H1 (cell line): ENCODE results near the gene THAP11.

ENCODE experiments used
- POLR2A ChIP-seq, 2 experiments: IDR thresholded peaks; 1 replicate in 1 of 2; 2 replicates in 1 of 2; pipeline ENCODE4 v1.6.1; 2011; ENCODE audit warnings: low read depth in 2 of 2, low read length in 2 of 2, mild to moderate bottlenecking in 2 of 2; ENCODE audit errors: control extremely low read depth in 1 of 2
- TF ChIP-seq, protein P1 (sequence below), 3 experiments: IDR thresholded peaks; 1 replicate in 2 of 3; 2 replicates in 1 of 3; pipeline versions ENCODE4 v1.5.1 to v1.6.1; 2011; ENCODE audit warnings: low read length in 3 of 3, mild to moderate bottlenecking in 3 of 3, inconsistent platforms in 2 of 3, low read depth in 1 of 3, moderate library complexity in 1 of 3; ENCODE audit not compliant: insufficient read depth in 1 of 3; ENCODE audit errors: control extremely low read depth in 1 of 3

DNA sequence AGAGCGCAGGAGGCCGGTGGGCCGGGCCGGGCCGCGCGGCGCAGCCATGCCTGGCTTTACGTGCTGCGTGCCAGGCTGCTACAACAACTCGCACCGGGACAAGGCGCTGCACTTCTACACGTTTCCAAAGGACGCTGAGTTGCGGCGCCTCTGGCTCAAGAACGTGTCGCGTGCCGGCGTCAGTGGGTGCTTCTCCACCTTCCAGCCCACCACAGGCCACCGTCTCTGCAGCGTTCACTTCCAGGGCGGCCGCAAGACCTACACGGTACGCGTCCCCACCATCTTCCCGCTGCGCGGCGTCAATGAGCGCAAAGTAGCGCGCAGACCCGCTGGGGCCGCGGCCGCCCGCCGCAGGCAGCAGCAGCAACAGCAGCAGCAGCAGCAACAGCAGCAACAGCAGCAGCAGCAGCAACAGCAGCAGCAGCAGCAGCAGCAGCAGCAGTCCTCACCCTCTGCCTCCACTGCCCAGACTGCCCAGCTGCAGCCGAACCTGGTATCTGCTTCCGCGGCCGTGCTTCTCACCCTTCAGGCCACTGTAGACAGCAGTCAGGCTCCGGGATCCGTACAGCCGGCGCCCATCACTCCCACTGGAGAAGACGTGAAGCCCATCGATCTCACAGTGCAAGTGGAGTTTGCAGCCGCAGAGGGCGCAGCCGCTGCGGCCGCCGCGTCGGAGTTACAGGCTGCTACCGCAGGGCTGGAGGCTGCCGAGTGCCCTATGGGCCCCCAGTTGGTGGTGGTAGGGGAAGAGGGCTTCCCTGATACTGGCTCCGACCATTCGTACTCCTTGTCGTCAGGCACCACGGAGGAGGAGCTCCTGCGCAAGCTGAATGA is 606 bp downstream of the THAP11 start:
- TF ChIP-seq POLR2A (IDR thresholded peaks at IDR 0.05; ENCODE audit: control extremely low read depth in 1 of 2, low read depth in 2 of 2, low read length in 2 of 2), result no peak
- TF ChIP-seq, protein P1, sequence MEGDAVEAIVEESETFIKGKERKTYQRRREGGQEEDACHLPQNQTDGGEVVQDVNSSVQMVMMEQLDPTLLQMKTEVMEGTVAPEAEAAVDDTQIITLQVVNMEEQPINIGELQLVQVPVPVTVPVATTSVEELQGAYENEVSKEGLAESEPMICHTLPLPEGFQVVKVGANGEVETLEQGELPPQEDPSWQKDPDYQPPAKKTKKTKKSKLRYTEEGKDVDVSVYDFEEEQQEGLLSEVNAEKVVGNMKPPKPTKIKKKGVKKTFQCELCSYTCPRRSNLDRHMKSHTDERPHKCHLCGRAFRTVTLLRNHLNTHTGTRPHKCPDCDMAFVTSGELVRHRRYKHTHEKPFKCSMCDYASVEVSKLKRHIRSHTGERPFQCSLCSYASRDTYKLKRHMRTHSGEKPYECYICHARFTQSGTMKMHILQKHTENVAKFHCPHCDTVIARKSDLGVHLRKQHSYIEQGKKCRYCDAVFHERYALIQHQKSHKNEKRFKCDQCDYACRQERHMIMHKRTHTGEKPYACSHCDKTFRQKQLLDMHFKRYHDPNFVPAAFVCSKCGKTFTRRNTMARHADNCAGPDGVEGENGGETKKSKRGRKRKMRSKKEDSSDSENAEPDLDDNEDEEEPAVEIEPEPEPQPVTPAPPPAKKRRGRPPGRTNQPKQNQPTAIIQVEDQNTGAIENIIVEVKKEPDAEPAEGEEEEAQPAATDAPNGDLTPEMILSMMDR (IDR thresholded peaks at IDR 0.05; ENCODE audit: control extremely low read depth in 1 of 3, insufficient read depth in 1 of 3, low read depth in 1 of 3, low read length in 3 of 3), result peak; percentile 34 to 49 (median 43)
